HCT116 (cell line): ENCODE data around the gene KRT86. TPM values are rescaled to one million over a fixed set of nuclear protein-coding genes. Genes with fewer than 3 reads are reported as not detected.

Source experiments
- ATAC-seq: fragments of 200-7000 bp; cut with Tn5 transposase; 2 replicates; pipeline ENCODE4 v1.9.1; 2020; ENCODE audit warnings: mild to moderate bottlenecking, moderate library complexity
- BruUV-seq: library from RNA; stranded (reverse); fragments of 400-500 nt; replicated peaks from 2 replicates; lab custom pipeline; 2021; lab: Mats Ljungman, UMichigan
- CTCF ChIA-PET: fragments of 300-600 bp; sonication (Branson Sonifier 250); formaldehyde crosslinking; loops from one replicate; lab custom pipeline; 2021; ENCODE audit warnings: antibody characterized with exemption; lab: Charles Lee
- POLR2A ChIA-PET: fragments of 300-600, 350-600 bp; sonication (Branson Sonifier 250); formaldehyde crosslinking; loops from one replicate; lab custom pipeline; 2021; ENCODE audit warnings: antibody characterized with exemption; lab: Charles Lee
- RAD21 ChIA-PET, 2 experiments: fragments of 300-600 bp; sonication (Branson Sonifier 250); formaldehyde crosslinking; loops; one replicate each; lab custom pipeline; 2023; ENCODE audit warnings: low total read pairs in 2 of 2; ENCODE audit not compliant: uncharacterized antibody in 2 of 2, unreplicated experiment in 2 of 2, low non-redundant PET in 1 of 2; lab: Charles Lee
- DNase-seq: peaks from one replicate; pipeline ENCODE4 v3.0.0-alpha.2; 2010; ENCODE audit warnings: low read depth, low spot score
- H2AFZ ChIP-seq: fragments of 200-600 bp; shearing (Covaris generic), sonication (generic); 2 replicates; pipeline ENCODE4 v1.6.1; 2017; ENCODE audit warnings: low read depth, mixed run types, mixed read lengths, antibody characterized with exemption, low read length; ENCODE audit not compliant: poor library complexity, severe bottlenecking
- H3K27ac ChIP-seq: 2 replicates; pipeline ENCODE4 v1.5.1; 2012; ENCODE audit warnings: low read depth, low read length
- H3K27me3 ChIP-seq: fragments of 200-600 bp; sonication (generic); 2 replicates; pipeline ENCODE4 v1.6.1; 2016; ENCODE audit warnings: mixed run types, low read length, mixed read lengths; ENCODE audit not compliant: insufficient read depth
- H3K36me3 ChIP-seq, 2 experiments: fragments of 200-500 bp in 1 of 2; fragments of 200-600 bp in 1 of 2; sonication (Bioruptor generic) in 1 of 2; sonication (generic) in 1 of 2; 2 replicates each; pipeline versions ENCODE4 v1.5.1 to v1.6.1; 2014 to 2016; ENCODE audit warnings: low read length in 2 of 2, inconsistent platforms in 1 of 2, mixed read lengths in 1 of 2, mixed run types in 1 of 2; ENCODE audit not compliant: insufficient read depth in 2 of 2, control insufficient read depth in 1 of 2
- H3K4me1 ChIP-seq, 2 experiments: fragments of 200-600 bp in 1 of 2; sonication (generic) in 1 of 2; 2 replicates each; pipeline versions ENCODE4 v1.5.1 to v1.6.1; 2012 to 2017; ENCODE audit warnings: low read length in 2 of 2, inconsistent platforms in 1 of 2, mild to moderate bottlenecking in 1 of 2, mixed read lengths in 1 of 2, mixed run types in 1 of 2, moderate library complexity in 1 of 2; ENCODE audit not compliant: insufficient read depth in 2 of 2, control insufficient read depth in 1 of 2
- H3K4me2 ChIP-seq: fragments of 200-600 bp; sonication (generic); 2 replicates; pipeline ENCODE4 v1.6.1; 2017; ENCODE audit warnings: mixed run types, low read length, mixed read lengths
- H3K4me3 ChIP-seq, 2 experiments: fragments of 200-600 bp in 1 of 2; sonication (generic) in 1 of 2; replicated peaks in 1 of 2; 2 replicates each; pipeline ENCODE4 v1.5.1; 2011 to 2016; ENCODE audit warnings: low read length in 2 of 2, control low read depth in 1 of 2, low read depth in 1 of 2, mild to moderate bottlenecking in 1 of 2, mixed read lengths in 1 of 2, mixed run types in 1 of 2
- H3K79me2 ChIP-seq: fragments of 200-600 bp; sonication (generic); 2 replicates; pipeline ENCODE4 v1.6.1; 2017; ENCODE audit warnings: mild to moderate bottlenecking, mixed run types, low read length, moderate library complexity, mixed read lengths; ENCODE audit not compliant: insufficient read depth
- H3K9ac ChIP-seq: fragments of 200-600 bp; sonication (generic); 2 replicates; pipeline ENCODE4 v1.6.1; 2016; ENCODE audit warnings: low read length, mixed read lengths
- H3K9me2 ChIP-seq: fragments of 200-600 bp; sonication (generic), shearing (Covaris generic); 2 replicates; pipeline ENCODE4 v1.6.1; 2017; ENCODE audit warnings: mixed run types, mild to moderate bottlenecking, moderate library complexity; ENCODE audit not compliant: insufficient read depth
- H3K9me3 ChIP-seq, 2 experiments: fragments of 200-500 bp in 1 of 2; fragments of 200-600 bp in 1 of 2; sonication (Bioruptor generic) in 1 of 2; sonication (generic) in 1 of 2; 2 replicates each; pipeline ENCODE4 v1.6.1; 2014 to 2017; ENCODE audit warnings: low read length in 2 of 2, mixed read lengths in 2 of 2, inconsistent platforms in 1 of 2, low read depth in 1 of 2, mild to moderate bottlenecking in 1 of 2, mixed run types in 1 of 2, moderate library complexity in 1 of 2; ENCODE audit not compliant: control insufficient read depth in 1 of 2, insufficient read depth in 1 of 2
- H4K20me1 ChIP-seq: fragments of 200-600 bp; sonication (generic), shearing (Covaris generic); 2 replicates; pipeline ENCODE4 v1.6.1; 2017; ENCODE audit warnings: mixed run types, mild to moderate bottlenecking, moderate library complexity; ENCODE audit not compliant: insufficient read depth
- ATF3 ChIP-seq: IDR thresholded peaks from 2 replicates; pipeline ENCODE4 v1.6.1; 2012
- CBX3 ChIP-seq: IDR thresholded peaks from 2 replicates; pipeline ENCODE4 v1.6.1; 2012; ENCODE audit warnings: low read depth
- CTCF ChIP-seq, 3 experiments: fragments of 200-600 bp in 1 of 3; sonication (generic) in 1 of 3; IDR thresholded peaks in 2 of 3; conservative IDR thresholded peaks in 1 of 3; 2 replicates each; pipeline ENCODE4 v1.5.1; 2012 to 2017; ENCODE audit warnings: low read depth in 2 of 3, low read length in 2 of 3, antibody characterized with exemption in 1 of 3, borderline replicate concordance in 1 of 3, control low read depth in 1 of 3, mild to moderate bottlenecking in 1 of 3, mixed read lengths in 1 of 3, mixed run types in 1 of 3, moderate library complexity in 1 of 3; ENCODE audit not compliant: insufficient read depth in 1 of 3
- EGR1 ChIP-seq: IDR thresholded peaks from 2 replicates; pipeline ENCODE4 v1.6.1; 2012; ENCODE audit warnings: low read depth
- ELF1 ChIP-seq: IDR thresholded peaks from 2 replicates; pipeline ENCODE4 v1.6.1; 2012; ENCODE audit warnings: low read depth, borderline replicate concordance
- EZH2 ChIP-seq: fragments of 200-600 bp; sonication (generic); IDR thresholded peaks from 2 replicates; pipeline ENCODE4 v1.6.1; 2017; ENCODE audit warnings: antibody characterized with exemption, mixed run types
- EZH2phosphoT487 ChIP-seq: fragments of 200-600 bp; IDR thresholded peaks from 2 replicates; pipeline ENCODE4 v1.6.1; 2018; ENCODE audit warnings: antibody characterized with exemption, borderline replicate concordance
- FOSL1 ChIP-seq: IDR thresholded peaks from 2 replicates; pipeline ENCODE4 v1.6.1; 2012; ENCODE audit warnings: low read depth
- JUND ChIP-seq: IDR thresholded peaks from 2 replicates; pipeline ENCODE4 v1.6.1; 2012
- MAX ChIP-seq: IDR thresholded peaks from 2 replicates; pipeline ENCODE4 v1.6.1; 2012
- POLR2A ChIP-seq: IDR thresholded peaks from 2 replicates; pipeline ENCODE4 v1.7.0; 2011; ENCODE audit warnings: borderline replicate concordance; ENCODE audit not compliant: insufficient read depth, insufficient read length; ENCODE audit errors: extremely low read depth
- POLR2AphosphoS5 ChIP-seq: IDR thresholded peaks from 2 replicates; pipeline ENCODE4 v1.6.1; 2011; ENCODE audit warnings: mild to moderate bottlenecking, low read depth, low read length, moderate library complexity
- REST ChIP-seq: IDR thresholded peaks from 2 replicates; pipeline ENCODE4 v1.6.1; 2012; ENCODE audit warnings: low read depth
- SIN3A ChIP-seq: IDR thresholded peaks from 2 replicates; pipeline ENCODE4 v1.6.1; 2012; ENCODE audit warnings: low read depth
- SP1 ChIP-seq: IDR thresholded peaks from 2 replicates; pipeline ENCODE4 v1.6.1; 2012; ENCODE audit warnings: low read depth
- SRF ChIP-seq: IDR thresholded peaks from 2 replicates; pipeline ENCODE4 v1.6.1; 2012; ENCODE audit warnings: low read depth
- TCF7L2 ChIP-seq: IDR thresholded peaks from 2 replicates; pipeline ENCODE4 v1.7.0; 2011; ENCODE audit warnings: borderline replicate concordance, inconsistent platforms; ENCODE audit not compliant: insufficient read depth, insufficient read length; ENCODE audit errors: extremely low read depth
- YY1 ChIP-seq: IDR thresholded peaks from 2 replicates; pipeline ENCODE4 v1.6.1; 2011; ENCODE audit warnings: low read length, low read depth, moderate library complexity, mild to moderate bottlenecking; ENCODE audit not compliant: insufficient replicate concordance; ENCODE audit errors: extremely low read depth
- ZBTB33 ChIP-seq: IDR thresholded peaks from 2 replicates; pipeline ENCODE4 v1.6.1; 2011; ENCODE audit warnings: mild to moderate bottlenecking, low read length, moderate library complexity; ENCODE audit not compliant: insufficient replicate concordance; ENCODE audit errors: extremely low read depth
- intact Hi-C: fragments of 100-400 bp; cut with micrococcal nuclease; formaldehyde crosslinking; loops from 2 replicates; pipeline ENCODE4 v1.10.0; 2022
- total RNA-seq: library from RNA; stranded (reverse); gene quantifications from one replicate; pipeline ENCODE4 v1.2.1, GENCODE V29; 2021; ENCODE audit not compliant: unreplicated experiment

The KRT86 gene
- total RNA-seq, 1 experiment from 2014 or later: 1.5 TPM

GRCh38 chr12:52242442-52243258 is 31.8 kb upstream of the KRT86 start:
- ATAC-seq (no peak), DNase-seq (no peak)
- POLR2A ChIA-PET: no interaction called here
- Histone ChIP-seq H3K79me2 (no peaks in the 10 kb centered on the region), H3K27me3 (no peaks in the 10 kb centered on the region), H3K9me3 (no peaks in the 10 kb centered on the region), H3K9ac (peak overlapping the region; percentile 66), H3K4me1 (peaks cover 50 to 91% of the 10 kb centered on the region in 2 experiments), H2AFZ (no peak overlapping the region), H4K20me1 (no peaks in the 10 kb centered on the region), H3K36me3 (no peaks in the 10 kb centered on the region), H3K9me2 (no peaks in the 10 kb centered on the region), H3K27ac (peak overlapping the region; percentile 68), H3K4me3 (no peak overlapping the region), H3K4me2 (peak overlapping the region; percentile 88)
- intact Hi-C loops: no loop called here
- CTCF ChIA-PET: interaction anchor here (0.8 to 3.5 kb wide), 5 partner anchors 10 to 86 kb away, joined by 3 to 21 read pairs (median 4); no protein-coding TSS in a partner anchor
- BruUV-seq: no TSS peak
- RAD21 ChIA-PET: no interaction called here
- TF ChIP-seq ELF1 (no peak), EZH2phosphoT487 (no peak), EGR1 (no peak), REST (no peak), CBX3 (no peak), FOSL1 (no peak), TCF7L2 (no peak), EZH2 (no peak), SP1 (no peak), POLR2AphosphoS5 (no peak), POLR2A (no peak), JUND (no peak), SRF (no peak), ATF3 (no peak), SIN3A (no peak), ZBTB33 (no peak), CTCF (IDR thresholded peaks at IDR 0.05 in 2 of 3, conservative IDR thresholded peaks at IDR 0.05 in 1 of 3; ENCODE audit: borderline replicate concordance in 1 of 3, insufficient read depth in 1 of 3, low read depth in 2 of 3, low read length in 2 of 3) (no peak), MAX (no peak), YY1 (no peak)
